Upper lobe of left lung (tissue), 6 donors: ENCODE data around the gene SEPTIN8. TPM values are rescaled to one million over a fixed set of nuclear protein-coding genes. Genes with fewer than 3 reads are reported as not detected.

Experiments used
- ATAC-seq, 2 donors: fragments of 200-7000 bp; cut with Tn5 transposase; one replicate each; pipeline ENCODE4 v1.9.1; 2022; ENCODE audit warnings: mild to moderate bottlenecking in 2 of 2, moderate library complexity in 2 of 2; ENCODE audit not compliant: low FRiP score in 2 of 2
- DNase-seq, 2 donors: peaks; one replicate each; pipeline ENCODE4 v3.0.0-alpha.2; 2019 to 2020
- H3K27ac ChIP-seq, 4 donors: fragments of 200-600 bp; sonication (generic); one replicate each; pipeline ENCODE4 v1.5.1; 2016 to 2019
- H3K27me3 ChIP-seq, 4 donors: fragments of 200-600 bp; sonication (generic); one replicate each; pipeline ENCODE4 v1.5.1; 2017 to 2019
- H3K36me3 ChIP-seq, 4 donors: fragments of 200-600 bp; sonication (generic); one replicate each; pipeline ENCODE4 v1.5.1; 2016 to 2019
- H3K4me1 ChIP-seq, 4 donors: fragments of 200-600 bp; sonication (generic); one replicate each; pipeline ENCODE4 v1.5.1; 2018 to 2019
- H3K4me3 ChIP-seq, 4 donors: fragments of 200-600 bp; sonication (generic); one replicate each; pipeline ENCODE4 v1.5.1; 2017 to 2019; ENCODE audit warnings: mild to moderate bottlenecking in 2 of 4, moderate library complexity in 1 of 4
- H3K9me3 ChIP-seq, 4 donors: fragments of 200-600 bp; sonication (generic); one replicate each; pipeline ENCODE4 v1.5.1; 2018 to 2019
- CTCF ChIP-seq, 6 experiments: fragments of 450-650 bp in 4 of 6; fragments of 200-600 bp in 2 of 6; sonication (generic) in 2 of 6; IDR thresholded peaks; one replicate each; pipeline ENCODE4 v1.5.1; 2016 to 2019; ENCODE audit warnings: antibody characterized with exemption in 6 of 6
- EP300 ChIP-seq, 4 donors: sonication (generic); formaldehyde crosslinking; IDR thresholded peaks; one replicate each; pipeline ENCODE4 v1.5.1; 2017; ENCODE audit warnings: antibody characterized with exemption in 4 of 4, control low read depth in 2 of 4
- POLR2A ChIP-seq, 4 donors: fragments of 450-650 bp; IDR thresholded peaks; one replicate each; pipeline ENCODE4 v1.5.1; 2016 to 2017; ENCODE audit warnings: antibody characterized with exemption in 4 of 4, mild to moderate bottlenecking in 2 of 4
- POLR2AphosphoS5 ChIP-seq, 2 donors: sonication (generic); formaldehyde crosslinking; IDR thresholded peaks; one replicate each; pipeline ENCODE4 v1.5.1; 2017; ENCODE audit warnings: antibody characterized with exemption in 2 of 2
- WGBS, 2 donors: methylation state at CpG; one replicate each; pipeline ENCODE4 v1.1.5; 2017 to 2018; 5-methylcytosine and 5-hydroxymethylcytosine counted together
- total RNA-seq, 6 donors: library from RNA; depleted of rRNA in 4 of 6; stranded (reverse); fragments of >200 nt in 4 of 6; gene quantifications; one replicate each; pipeline versions ENCODE4 v1.1.0 to v1.2.1, GENCODE V29; 2016 to 2021
- donor health status: DM: no; HTN: no; CAD: no; lungs with moderate emphysema.
- donor health status: DM: no; HTN: yes; CAD: no; lungs with severe emphysema.

The SEPTIN8 gene
- total RNA-seq, 6 donors from 2014 or later = 26.3 to 41.5 (median 31.5) TPM

- Histone ChIP-seq H3K27me3 (peaks cover 0 to 8% (median 3%) of the 10 kb centered on the region in 4 donors), H3K9me3 (no peaks in the 10 kb centered on the region), H3K4me3 (no peak overlapping the region), H3K36me3 (peaks cover 0 to 30% (median 8%) of the 10 kb centered on the region in 4 donors), H3K4me1 (peaks cover 14 to 39% (median 22%) of the 10 kb centered on the region in 4 donors), H3K27ac (no peak overlapping the region)
- DNase-seq = no peak
- WGBS, 2 donors = 80 to 83% methylated on average over 1 of the region's 1 CpG
- no peak for ATAC-seq
- TF ChIP-seq CTCF (IDR thresholded peaks at IDR 0.05) (no peak), POLR2AphosphoS5 (IDR thresholded peaks at IDR 0.05) (no peak), EP300 (IDR thresholded peaks at IDR 0.05) (no peak), POLR2A (IDR thresholded peaks at IDR 0.05) (no peak)
These were observed 44.8 kb upstream of the SEPTIN8 start for GRCh38 chr5:132821791-132822190.

GRCh38 chr5:132821350-132821749 is 44.3 kb upstream of the SEPTIN8 start:
- H3K4me1 ChIP-seq = peaks cover 12 to 35% (median 20%) of the 10 kb centered on the region in 4 donors
- H3K36me3 ChIP-seq = peaks cover 0 to 30% (median 8%) of the 10 kb centered on the region in 4 donors
- H3K4me3 ChIP-seq = no peak overlapping the region
- peaks cover 0 to 8% (median 3%) of the 10 kb centered on the region in 4 donors for H3K27me3 ChIP-seq
- 91 to 100% methylated on average over 3 of the region's 3 CpGs for WGBS, 2 donors
- no peak for TF ChIP-seq POLR2AphosphoS5 (IDR thresholded peaks at IDR 0.05)
- no peak for TF ChIP-seq CTCF (IDR thresholded peaks at IDR 0.05)
- no peak for TF ChIP-seq EP300 (IDR thresholded peaks at IDR 0.05)
- TF ChIP-seq POLR2A (IDR thresholded peaks at IDR 0.05) = no peak
- H3K9me3 ChIP-seq = no peaks in the 10 kb centered on the region
- DNase-seq (no peak), ATAC-seq (no peak)
- no peak overlapping the region for H3K27ac ChIP-seq

GRCh38 chr5:132820162-132820754 is 43.2 kb upstream of the SEPTIN8 start:
- ATAC-seq = peak; percentile 86 to 93

GRCh38 chr5:132819468-132819867 is 42.4 kb upstream of the SEPTIN8 start:
- peaks cover 2 to 21% (median 14%) of the 10 kb centered on the region in 4 donors for H3K4me1 ChIP-seq
- H3K27ac ChIP-seq = no peak overlapping the region
- 32 to 41% methylated on average over 26 of the region's 26 CpGs for WGBS, 2 donors
- H3K9me3 ChIP-seq = no peaks in the 10 kb centered on the region
- peaks cover 0 to 6% (median 0%) of the 10 kb centered on the region in 4 donors for H3K27me3 ChIP-seq
- DNase-seq (peak in 1 of 2 donors; percentile 61), ATAC-seq (no peak)
- peaks cover 0 to 17% (median 1%) of the 10 kb centered on the region in 4 donors for H3K36me3 ChIP-seq
- no peak overlapping the region for H3K4me3 ChIP-seq
- no peak for TF ChIP-seq POLR2A (IDR thresholded peaks at IDR 0.05)
- no peak for TF ChIP-seq CTCF (IDR thresholded peaks at IDR 0.05)
- TF ChIP-seq POLR2AphosphoS5 (IDR thresholded peaks at IDR 0.05) = no peak
- no peak for TF ChIP-seq EP300 (IDR thresholded peaks at IDR 0.05)

More at GRCh38 chr5:132820162-132820754, 43.2 kb upstream of the SEPTIN8 start:
- peak in 1 of 2 donors; percentile 93 for DNase-seq
- Histone ChIP-seq H3K27me3 (peaks cover 0 to 4% (median under 1%) of the 10 kb centered on the region in 4 donors), H3K9me3 (no peaks in the 10 kb centered on the region), H3K4me1 (peaks cover 2 to 24% (median 14%) of the 10 kb centered on the region in 4 donors), H3K27ac (no peak overlapping the region), H3K36me3 (peaks cover 0 to 25% (median 7%) of the 10 kb centered on the region in 4 donors), H3K4me3 (no peak overlapping the region)
- TF ChIP-seq CTCF (IDR thresholded peaks at IDR 0.05) = peak; percentile 86 to 91 (median 89)
- TF ChIP-seq POLR2A (IDR thresholded peaks at IDR 0.05) = no peak
- TF ChIP-seq EP300 (IDR thresholded peaks at IDR 0.05) = no peak
- no peak for TF ChIP-seq POLR2AphosphoS5 (IDR thresholded peaks at IDR 0.05)
- WGBS, 2 donors = 26% methylated on average over 14 to 15 of the region's 15 CpGs
